Loucy (cell line): Measurements from ENCODE around the gene ANGPTL8.

Source experiments
- CTCF ChIP-seq: fragments of 200-600 bp; sonication (generic); conservative IDR thresholded peaks from 2 replicates; pipeline ENCODE4 v1.5.1; 2014; ENCODE audit warnings: mild to moderate bottlenecking, antibody characterized with exemption, low read length
- EZH2phosphoT487 ChIP-seq: fragments of 200-600 bp; IDR thresholded peaks from 2 replicates; pipeline ENCODE4 v1.6.1; 2018; ENCODE audit warnings: antibody characterized with exemption, mild to moderate bottlenecking, moderate library complexity, borderline replicate concordance

DNA sequence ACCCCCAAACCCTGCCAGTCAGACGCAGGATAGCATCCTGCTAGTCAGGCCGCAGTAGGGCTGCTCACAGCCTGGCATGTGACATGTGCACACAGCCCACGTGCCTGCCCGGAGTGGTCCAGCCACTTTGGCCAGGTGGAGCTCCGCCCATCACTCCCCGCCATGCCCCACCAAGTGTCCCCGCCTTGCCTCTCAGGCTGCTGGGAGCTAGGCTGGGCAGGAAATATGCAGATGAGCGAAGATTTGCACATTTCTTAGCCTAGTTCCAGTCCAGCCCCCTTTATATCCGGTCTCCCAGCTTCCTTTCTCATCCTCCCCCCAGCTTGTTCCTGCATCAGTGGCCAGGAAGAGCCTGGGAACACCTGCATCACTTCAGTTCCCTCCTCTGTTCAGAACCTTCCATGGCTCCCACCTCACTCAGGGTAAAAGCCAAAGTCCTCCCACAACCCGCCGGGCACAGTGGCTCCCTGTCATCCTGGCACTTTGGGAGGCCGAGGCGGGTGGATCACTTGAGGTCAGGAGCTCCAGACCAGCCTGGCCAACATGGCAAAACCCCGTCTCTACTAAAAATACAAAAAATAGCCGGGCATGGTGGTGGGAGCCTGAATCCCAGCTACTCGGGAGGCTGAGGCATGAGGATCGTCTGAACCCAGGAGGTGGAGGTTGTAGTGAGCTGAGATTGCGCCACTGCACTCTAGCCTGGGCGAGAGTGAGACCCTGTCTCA is 25.2 kb downstream of the ANGPTL8 start:
- TF ChIP-seq EZH2phosphoT487: no peak
- TF ChIP-seq CTCF: no peak
